K562 (cell line): ENCODE data around the gene NEU3. TPM values are rescaled to one million over a fixed set of nuclear protein-coding genes. Genes with fewer than 3 reads are reported as not detected.
A peak's percentile ranks its signal among the peaks of the same experiment; 100 is the strongest.
"Not testable (repeated sequence)": the region's sequence is repeated elsewhere in the genome, so short reads cannot be mapped to it uniquely, and the experiment has no call there.

Experiments
- ATAC-seq: fragments of 200-7000 bp; cut with Tn5 transposase; 3 replicates; pipeline ENCODE4 v1.9.1; 2020; ENCODE audit warnings: moderate library complexity
- BruUV-seq: library from RNA; stranded (reverse); fragments of 400-500 nt; replicated peaks from 2 replicates; lab custom pipeline; 2021; lab: Mats Ljungman, UMichigan
- CTCF ChIA-PET: fragments of 300-600 bp; formaldehyde crosslinking; extraction: SDS; loops from one replicate; lab custom pipeline; 2021; ENCODE audit warnings: low intra/inter-chr PET ratio; lab: Yijun Ruan, JAX
- POLR2A ChIA-PET: fragments of 300-600, 350-650 bp; sonication (Branson Sonifier 250); formaldehyde crosslinking; extraction: SDS; loops from one replicate; lab custom pipeline; 2021; ENCODE audit warnings: antibody characterized with exemption, inconsistent platforms; lab: Yijun Ruan, JAX
- DNase-seq, 4 experiments: peaks; one replicate each; pipeline versions ENCODE4 v3.0.0 to v3.0.0-alpha.2; 2011 to 2018; ENCODE audit warnings: low spot score in 3 of 4, mixed read lengths in 3 of 4; ENCODE audit errors: extremely low read depth in 1 of 4
- FAIRE-seq: peaks from 2 replicates; lab custom pipeline; 2011; peaks lifted over from hg19 to GRCh38; lab: Jason Lieb, UNC
- H2AFZ ChIP-seq: 2 replicates; pipeline ENCODE4 v1.6.0; 2011; ENCODE audit warnings: low read depth, low read length, control low read depth, inconsistent platforms
- H3K27ac ChIP-seq: fragments of 200-600 bp; 3 replicates; pipeline ENCODE4 v1.8.0; 2011; ENCODE audit warnings: low read depth, mild to moderate bottlenecking, control low read depth, inconsistent platforms, low read length, moderate library complexity, mixed read lengths; ENCODE audit errors: extremely low read depth
- H3K27me3 ChIP-seq, 2 experiments: fragments of 300-600 bp in 1 of 2; 2 replicates in 1 of 2; 3 replicates in 1 of 2; pipeline versions ENCODE4 v1.6.0 to v1.8.0; 2011; ENCODE audit warnings: inconsistent platforms in 2 of 2, low read length in 2 of 2, mild to moderate bottlenecking in 1 of 2, mixed read lengths in 1 of 2, moderate library complexity in 1 of 2; ENCODE audit not compliant: control insufficient read depth in 2 of 2, insufficient read depth in 2 of 2
- H3K36me3 ChIP-seq: fragments of 300-600 bp; 3 replicates; pipeline ENCODE4 v1.8.0; 2011; ENCODE audit warnings: mild to moderate bottlenecking, low read length, inconsistent platforms; ENCODE audit not compliant: control insufficient read depth, insufficient read depth
- H3K4me1 ChIP-seq, 2 experiments: fragments of 200-600 bp in 1 of 2; replicated peaks in 1 of 2; 2 replicates in 1 of 2; 3 replicates in 1 of 2; pipeline versions ENCODE4 v1.5.1 to v1.8.0; 2011; ENCODE audit warnings: inconsistent platforms in 2 of 2, low read length in 2 of 2, mild to moderate bottlenecking in 1 of 2, mixed read lengths in 1 of 2, moderate library complexity in 1 of 2; ENCODE audit not compliant: control insufficient read depth in 2 of 2, insufficient read depth in 2 of 2
- H3K4me2 ChIP-seq: 2 replicates; pipeline ENCODE4 v1.6.1; 2011; ENCODE audit warnings: low read length, control low read depth, inconsistent platforms, mixed read lengths; ENCODE audit not compliant: insufficient read depth
- H3K4me3 ChIP-seq: fragments of 200-600 bp; sonication (generic), shearing (Covaris generic); 2 replicates; pipeline ENCODE4 v1.5.1; 2016; ENCODE audit warnings: control low read depth, inconsistent platforms
- H3K79me2 ChIP-seq: fragments of 200-600 bp; 3 replicates; pipeline ENCODE4 v1.8.0; 2011; ENCODE audit warnings: low read length, inconsistent platforms; ENCODE audit not compliant: control insufficient read depth, insufficient read depth
- H3K9ac ChIP-seq, 2 experiments: 2 replicates each; pipeline versions ENCODE4 v1.6.0 to v1.6.1; 2011; ENCODE audit warnings: low read depth in 2 of 2, low read length in 2 of 2, control low read depth in 1 of 2, inconsistent platforms in 1 of 2, mild to moderate bottlenecking in 1 of 2, mixed read lengths in 1 of 2; ENCODE audit not compliant: insufficient read depth in 1 of 2
- H3K9me1 ChIP-seq: one replicate; pipeline ENCODE4 v1.6.0; 2011; ENCODE audit warnings: inconsistent platforms, mild to moderate bottlenecking, low read length, moderate library complexity; ENCODE audit not compliant: control insufficient read depth, insufficient read depth
- H3K9me3 ChIP-seq: replicated peaks from 2 replicates; pipeline ENCODE4 v1.5.1; 2011; ENCODE audit warnings: low read depth, low read length, inconsistent platforms; ENCODE audit not compliant: control insufficient read depth, insufficient read depth
- H4K20me1 ChIP-seq: replicated peaks from 2 replicates; pipeline ENCODE4 v1.6.1; 2011; ENCODE audit warnings: low read length, inconsistent platforms, mixed read lengths; ENCODE audit not compliant: control insufficient read depth, insufficient read depth
- ARID1B ChIP-seq: fragments of 450-650 bp; IDR thresholded peaks from 2 replicates; pipeline ENCODE4 v1.6.1; 2016; ENCODE audit warnings: antibody characterized with exemption, mild to moderate bottlenecking, inconsistent platforms
- CBFA2T2 ChIP-seq: fragments of 450-650 bp; conservative IDR thresholded peaks from 2 replicates; pipeline ENCODE4 v1.6.1; 2017; ENCODE audit warnings: mild to moderate bottlenecking
- CBFA2T3 ChIP-seq: fragments of 450-650 bp; IDR thresholded peaks from 2 replicates; pipeline ENCODE4 v1.6.1; 2017
- DPF2 ChIP-seq: fragments of 450-650 bp; IDR thresholded peaks from 2 replicates; pipeline ENCODE4 v1.6.1; 2016
- HDAC1 ChIP-seq, 2 experiments: fragments of 450-650 bp; IDR thresholded peaks; 2 replicates each; pipeline ENCODE4 v1.6.1; 2016 to 2017; ENCODE audit warnings: inconsistent platforms in 1 of 2, mild to moderate bottlenecking in 1 of 2, moderate library complexity in 1 of 2
- KDM1A ChIP-seq, 2 experiments: fragments of 450-650 bp; IDR thresholded peaks; 2 replicates each; pipeline ENCODE4 v1.6.1; 2016; ENCODE audit warnings: mild to moderate bottlenecking in 2 of 2
- MAZ ChIP-seq, 2 experiments: fragments of 450-650 bp in 1 of 2; sonication (generic) in 1 of 2; formaldehyde crosslinking; IDR thresholded peaks in 1 of 2; conservative IDR thresholded peaks in 1 of 2; 2 replicates each; pipeline versions ENCODE4 v1.4.0 to v1.5.0; 2020; ENCODE audit warnings: mild to moderate bottlenecking in 1 of 2, missing genetic modification reagents in 1 of 2
- MTA2 ChIP-seq: fragments of 450-650 bp; IDR thresholded peaks from 2 replicates; pipeline ENCODE4 v1.6.1; 2016; ENCODE audit warnings: low read depth
- NR2C1 ChIP-seq, 2 experiments: fragments of 450-650 bp; IDR thresholded peaks; 2 replicates each; pipeline ENCODE4 v1.6.1; 2017; ENCODE audit warnings: mild to moderate bottlenecking in 2 of 2, antibody characterized with exemption in 1 of 2, inconsistent platforms in 1 of 2, missing compliant biosample characterization in 1 of 2, missing genetic modification characterization in 1 of 2
- NR2C2 ChIP-seq, 2 experiments: fragments of 200-800 bp in 1 of 2; sonication (Bioruptor generic) in 1 of 2; sonication (generic) in 1 of 2; formaldehyde crosslinking in 1 of 2; IDR thresholded peaks; 2 replicates each; pipeline versions ENCODE4 v1.6.1 to v1.8.0; 2016 to 2022; ENCODE audit warnings: mild to moderate bottlenecking in 1 of 2, missing compliant biosample characterization in 1 of 2, missing genetic modification characterization in 1 of 2, missing genetic modification reagents in 1 of 2
- RCOR1 ChIP-seq, 2 experiments: IDR thresholded peaks; 2 replicates each; pipeline ENCODE4 v1.6.1; 2012; ENCODE audit warnings: low read depth in 2 of 2, low read length in 2 of 2, borderline replicate concordance in 1 of 2, improper control_type of control experiment in 1 of 2
- TAL1 ChIP-seq: fragments of 450-650 bp; IDR thresholded peaks from 2 replicates; pipeline ENCODE4 v1.6.1; 2016; ENCODE audit warnings: mild to moderate bottlenecking
- TCF3 ChIP-seq: sonication (generic); formaldehyde crosslinking; IDR thresholded peaks from 2 replicates; pipeline ENCODE4 v1.4.0; 2020; ENCODE audit warnings: mild to moderate bottlenecking, missing genetic modification reagents
- TEAD4 ChIP-seq, 2 experiments: sonication (generic) in 1 of 2; formaldehyde crosslinking in 1 of 2; IDR thresholded peaks; 2 replicates each; pipeline versions ENCODE4 v1.6.1 to v1.8.0; 2012 to 2022; ENCODE audit warnings: borderline replicate concordance in 1 of 2, inconsistent platforms in 1 of 2, low read length in 1 of 2, mild to moderate bottlenecking in 1 of 2, missing genetic modification reagents in 1 of 2
- ZFX ChIP-seq: sonication (generic); formaldehyde crosslinking; IDR thresholded peaks from 2 replicates; pipeline ENCODE4 v1.8.0; 2022; ENCODE audit warnings: mild to moderate bottlenecking, missing genetic modification reagents, moderate library complexity
- WGBS: fragments of 100-300 bp; shearing (Covaris generic); methylation state at CpG from one replicate; pipeline ENCODE4 v1.1.6; 2016; ENCODE audit warnings: low coverage, mixed read lengths; ENCODE audit not compliant: insufficient coverage; ENCODE audit errors: missing lambda C conversion rate; 5-methylcytosine and 5-hydroxymethylcytosine counted together
- in situ Hi-C: fragments of 300-500 bp; cut with MboI; formaldehyde crosslinking; loops from 4 replicates; pipeline ENCODE4 v1.15.0; 2018; ENCODE audit warnings: inconsistent platforms, mixed read lengths
- intact Hi-C: fragments of 100-400 bp; cut with micrococcal nuclease; formaldehyde crosslinking; loops from 2 replicates; pipeline ENCODE4 v1.14.2; 2022
- polyA plus RNA-seq, 8 experiments: library from polyadenylated mRNA; depleted of rRNA in 4 of 8; stranded (reverse) in 5 of 8; unstranded in 3 of 8; fragments of >200 nt; fragmentation: Nextera tagmentation in 2 of 8; fragmentation: Illumina TruSeq in 1 of 8; extraction: Ambion mirVana in 2 of 8; extraction: Trizol in 1 of 8; gene quantifications; 2 replicates each; pipeline versions ENCODE4 v1.2.1 to v1.2.3, GENCODE V29; 2011 to 2014; ENCODE audit warnings: inconsistent platforms in 1 of 8, missing spikeins in 1 of 8
- total RNA-seq, 7 experiments: library from RNA; depleted of rRNA in 6 of 7; stranded (reverse); fragments of >200 nt in 6 of 7; fragmentation: Illumina TruSeq in 2 of 7; extraction: Trizol in 2 of 7; gene quantifications; 2 replicates each; pipeline versions ENCODE4 v1.2.1 to v1.2.3, GENCODE V29; 2011 to 2021; ENCODE audit warnings: low replicate concordance in 1 of 7

NEU3 gene
- total and polyA plus RNA-seq, 9 of the 15 experiments (the other 6 are each of a cell fraction or from before 2014, with no cell fraction given): 6.2 to 41.3 (median 31.1) TPM

DNA sequence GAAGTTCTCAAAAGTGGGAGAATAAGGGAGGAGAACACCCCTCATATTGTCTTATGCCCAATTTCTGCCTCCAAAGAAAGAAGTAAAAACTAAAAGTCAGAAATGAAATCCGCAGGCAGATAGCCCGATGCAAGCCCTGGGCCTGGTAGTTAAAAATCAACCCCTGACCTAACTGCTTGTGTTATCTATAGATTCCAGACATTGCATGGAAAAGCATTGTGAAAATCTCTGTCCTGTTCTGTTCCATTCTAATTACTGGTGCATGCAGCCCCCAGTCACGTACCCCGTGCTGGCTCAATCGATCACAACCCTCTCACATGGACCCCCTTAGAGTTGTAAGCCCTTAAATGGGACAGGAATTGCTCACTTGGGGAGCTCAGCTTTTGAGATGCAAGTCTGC is 57.9 kb downstream of the NEU3 start:
- 9% methylated on average over 5 of the region's 5 CpGs for WGBS
- H3K9me1 ChIP-seq; BruUV-seq; DNase-seq; H4K20me1 ChIP-seq; CTCF ChIA-PET; FAIRE-seq; H2AFZ ChIP-seq; H3K4me3 ChIP-seq; H3K79me2 ChIP-seq; in situ Hi-C loops; H3K9ac ChIP-seq; H3K4me1 ChIP-seq; ATAC-seq; H3K36me3 ChIP-seq; H3K4me2 ChIP-seq; H3K9me3 ChIP-seq; H3K27me3 ChIP-seq; intact Hi-C loops; TF ChIP-seq NR2C2 (CRISPR knock-in tag; IDR thresholded peaks at IDR 0.05); TEAD4 (CRISPR knock-in tag; IDR thresholded peaks at IDR 0.05; ENCODE audit: borderline replicate concordance): not testable (repeated sequence)
- TF ChIP-seq TAL1: peak; percentile 62; the same call in 1 of the 2 replicates
- TF ChIP-seq DPF2: peak; percentile 23; the same call in 1 of the 2 replicates
- TF ChIP-seq RCOR1 (IDR thresholded peaks at IDR 0.05; ENCODE audit: borderline replicate concordance in 1 of 2, low read depth in 2 of 2, low read length in 2 of 2): 0 out of 4 replicates have a peak, but pooled peaks of 1 of the 2 experiments have one; percentile 22
- TF ChIP-seq MTA2: peak; percentile 37; the same call in 1 of the 2 replicates
- TF ChIP-seq KDM1A (IDR thresholded peaks at IDR 0.05): peak; percentile 38 to 70; a peak in 3 of 4 replicates
- peak; percentile 32 for TF ChIP-seq TCF3 (CRISPR knock-in tag)
- peak; percentile 51; the same call in 1 of the 2 replicates for TF ChIP-seq CBFA2T2
- TF ChIP-seq HDAC1 (IDR thresholded peaks at IDR 0.05): 0 out of 4 replicates have a peak, but pooled peaks of 1 of the 2 experiments have one; percentile 18
- peak; percentile 70 for TF ChIP-seq ARID1B
- peak; percentile 72 for TF ChIP-seq CBFA2T3
- TF ChIP-seq NR2C2 (tag; IDR thresholded peaks at IDR 0.05): peak; percentile 38; the same call in 1 of the 2 replicates
- TF ChIP-seq MAZ (CRISPR knock-in tag; conservative IDR thresholded peaks at IDR 0.05 in 1 of 2, IDR thresholded peaks at IDR 0.05 in 1 of 2): 0 out of 4 replicates have a peak, but pooled peaks of 1 of the 2 experiments have one; percentile 14
- peak; percentile 55 for TF ChIP-seq TEAD4 (IDR thresholded peaks at IDR 0.05; ENCODE audit: low read length)
- TF ChIP-seq NR2C1 (IDR thresholded peaks at IDR 0.05): peak; percentile 67; the same call in 1 of the 2 replicates
- peak; percentile 55 for TF ChIP-seq NR2C1 (tag; IDR thresholded peaks at IDR 0.05)
- peak; percentile 45; the same call in 1 of the 2 replicates for TF ChIP-seq ZFX
- POLR2A ChIA-PET: interaction anchor here (0.9 to 1.7 kb wide), 2 partner anchors 12 to 15 kb away, joined by 3 to 4 read pairs; no protein-coding TSS in a partner anchor
- 0 out of 3 replicates have a peak overlapping the region, but pooled peaks have one; percentile 14 for H3K27ac ChIP-seq
